Ectodermal cell (in vitro differentiated cells): ENCODE data around the gene ACTR1A.
A peak's percentile ranks its signal among the peaks of the same experiment; 100 is the strongest.

Experiments
- H3K27ac ChIP-seq: 2 replicates; pipeline ENCODE4 v1.7.0; 2013; ENCODE audit warnings: mild to moderate bottlenecking, low read depth, low read length; ENCODE audit not compliant: insufficient read depth, poor library complexity, severe bottlenecking
- H3K27me3 ChIP-seq: 2 replicates; pipeline ENCODE4 v1.7.0; 2013; ENCODE audit warnings: mild to moderate bottlenecking, low read length; ENCODE audit not compliant: insufficient read depth, control insufficient read depth, poor library complexity, severe bottlenecking
- H3K36me3 ChIP-seq: one replicate; pipeline ENCODE4 v1.7.0; 2013; ENCODE audit warnings: low read length; ENCODE audit not compliant: control insufficient read depth, insufficient read depth
- H3K4me1 ChIP-seq: one replicate; pipeline ENCODE4 v1.7.0; 2013; ENCODE audit warnings: low read length; ENCODE audit not compliant: control insufficient read depth, insufficient read depth
- H3K4me3 ChIP-seq: 2 replicates; pipeline ENCODE4 v1.7.0; 2013; ENCODE audit warnings: low read depth, low read length, control low read depth; ENCODE audit not compliant: insufficient read depth
- H3K9me3 ChIP-seq: 2 replicates; pipeline ENCODE4 v1.7.0; 2013; ENCODE audit warnings: mild to moderate bottlenecking, low read length, moderate library complexity; ENCODE audit not compliant: control insufficient read depth
- WGBS, 2 experiments: methylation state at CpG; one replicate each; pipeline ENCODE4 v1.1.7; 2013; ENCODE audit warnings: missing lambda C conversion rate in 2 of 2; 5-methylcytosine and 5-hydroxymethylcytosine counted together

ACTR1A gene

DNA sequence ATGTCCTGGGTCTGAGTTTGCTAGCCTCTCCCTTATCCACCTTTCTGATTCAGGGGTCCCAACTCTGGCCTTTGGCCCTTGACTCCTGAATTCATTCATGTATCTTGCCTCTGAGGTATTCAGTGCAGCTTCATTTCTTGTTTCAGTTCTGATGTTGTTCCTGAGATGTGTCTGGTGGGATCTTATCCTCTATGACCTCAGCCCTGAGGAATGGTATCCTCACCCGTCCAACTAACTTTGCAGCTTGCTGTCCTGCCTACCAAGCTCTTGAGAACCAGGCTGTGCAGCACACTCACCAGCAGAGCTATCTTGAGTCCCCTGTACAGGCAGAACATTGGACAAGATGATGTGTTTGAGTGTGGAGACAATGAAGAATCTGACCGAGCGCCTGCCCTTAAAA is 15.0 kb upstream of the ACTR1A start:
- Histone ChIP-seq H3K9me3 (no peaks in the 10 kb centered on the region), H3K4me3 (no peak overlapping the region), H3K4me1 (no peaks in the 10 kb centered on the region), H3K27ac (no peak overlapping the region), H3K36me3 (peaks cover 21% of the 10 kb centered on the region), H3K27me3 (no peaks in the 10 kb centered on the region)
- WGBS, 2 experiments = 94 to 98% methylated on average over 3 of the region's 3 CpGs

DNA sequence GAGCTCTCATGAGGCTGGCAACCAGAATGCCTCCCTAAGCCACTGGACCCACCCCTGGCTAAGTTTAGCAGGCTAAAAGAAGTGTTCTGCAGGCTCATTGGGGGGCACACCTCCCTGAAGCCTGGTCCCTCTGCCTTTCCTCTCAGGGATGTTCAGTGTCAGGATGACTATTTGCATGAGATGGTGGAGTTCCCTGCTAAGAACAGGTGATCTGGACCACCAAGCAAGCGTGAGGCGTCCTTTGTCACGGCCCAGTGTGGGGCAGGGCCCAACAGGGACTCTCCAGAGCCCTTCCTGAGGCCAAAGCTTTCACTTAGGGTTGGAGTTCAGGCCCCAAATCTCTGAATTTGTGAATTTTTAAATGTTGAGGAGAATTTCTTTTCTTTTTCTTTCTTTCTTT is 13.2 kb upstream of the ACTR1A start:
- no peaks in the 10 kb centered on the region for H3K27me3 ChIP-seq
- H3K4me3 ChIP-seq = no peak overlapping the region
- H3K9me3 ChIP-seq = no peaks in the 10 kb centered on the region
- no peaks in the 10 kb centered on the region for H3K4me1 ChIP-seq
- WGBS, 2 experiments = 86 to 89% methylated on average over 3 of the region's 3 CpGs
- H3K36me3 ChIP-seq = peaks cover 28% of the 10 kb centered on the region
- no peak overlapping the region for H3K27ac ChIP-seq

DNA sequence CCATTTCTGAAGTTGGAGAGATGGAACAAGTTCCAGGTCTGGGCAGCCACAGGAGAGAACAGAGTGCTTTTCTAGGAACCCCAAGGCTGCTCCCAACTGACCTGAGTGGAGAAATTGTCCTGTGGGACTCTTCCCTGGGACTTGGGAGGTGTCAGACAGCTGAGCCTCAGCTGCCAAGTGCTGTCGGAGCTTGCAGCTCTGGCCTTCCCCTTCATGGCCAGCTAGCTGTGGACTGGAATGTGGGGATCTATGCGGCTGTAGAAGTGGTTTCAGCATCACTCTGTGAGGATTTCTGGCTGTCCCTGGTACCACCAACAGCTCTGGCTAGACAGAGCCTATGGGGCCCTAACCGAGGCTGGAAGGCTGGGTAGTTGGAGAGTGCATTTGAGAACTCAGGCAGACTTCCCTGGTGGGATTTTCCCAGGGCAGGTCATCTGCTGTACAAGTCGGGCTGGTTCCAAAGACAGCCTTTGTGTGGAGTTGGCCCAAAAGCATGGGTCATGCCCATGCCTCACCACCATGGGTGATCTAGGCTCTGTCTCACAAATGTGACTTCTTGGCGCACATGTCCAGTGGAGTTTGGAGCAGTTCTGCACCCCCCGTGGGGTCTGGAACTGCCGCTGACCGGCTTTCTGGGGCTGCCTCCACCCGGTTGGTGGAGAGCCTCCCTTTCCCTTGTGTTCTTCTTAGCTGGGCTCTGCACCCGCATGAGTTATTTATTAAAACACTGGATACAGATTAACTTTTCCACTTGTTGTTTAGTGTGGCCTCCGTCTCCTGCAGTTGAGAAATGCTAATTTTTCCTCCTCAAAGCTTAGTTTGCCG is 12.2 kb upstream of the ACTR1A start:
- Histone ChIP-seq H3K27me3 (no peaks in the 10 kb centered on the region), H3K4me3 (no peak overlapping the region), H3K9me3 (no peaks in the 10 kb centered on the region), H3K36me3 (peaks cover 28% of the 10 kb centered on the region), H3K27ac (no peak overlapping the region), H3K4me1 (no peaks in the 10 kb centered on the region)
- 95 to 96% methylated on average over 12 of the region's 12 CpGs for WGBS, 2 experiments

DNA sequence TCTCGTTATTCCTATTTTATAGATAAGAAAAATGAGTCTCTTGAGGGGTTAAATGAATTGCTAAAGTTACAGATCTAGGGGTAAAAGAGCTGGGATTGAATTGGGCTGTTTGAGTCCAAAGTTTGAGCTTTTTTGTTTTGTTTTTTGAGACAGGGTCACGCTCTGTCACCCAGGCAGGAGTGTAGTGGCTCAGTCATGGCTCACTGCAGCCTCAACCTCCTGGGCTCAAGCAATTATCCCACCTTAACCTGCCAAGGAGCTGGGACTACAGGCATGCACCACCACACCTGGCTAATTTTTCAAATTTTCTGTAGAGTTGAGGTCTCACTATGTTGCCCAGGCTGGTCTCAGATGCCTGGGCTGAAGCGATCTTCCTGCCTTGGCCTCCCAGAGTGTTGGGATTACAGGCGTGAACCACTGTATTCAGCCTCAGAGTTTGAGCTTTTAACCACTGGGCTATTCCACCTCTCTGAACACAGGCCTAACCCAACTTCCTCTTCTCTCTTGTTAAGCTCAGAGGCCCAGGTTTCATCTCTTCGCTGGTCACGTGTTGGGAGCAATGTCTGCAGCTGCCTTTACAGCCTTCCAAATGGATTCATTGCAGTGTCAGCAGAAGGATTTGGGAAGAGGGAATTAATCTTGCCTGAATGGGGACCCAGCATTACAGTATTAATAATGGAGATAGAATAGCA is 9.2 kb upstream of the ACTR1A start:
- 93 to 97% methylated on average over 6 of the region's 6 CpGs for WGBS, 2 experiments
- H3K36me3 ChIP-seq = peaks cover 24% of the 10 kb centered on the region

DNA sequence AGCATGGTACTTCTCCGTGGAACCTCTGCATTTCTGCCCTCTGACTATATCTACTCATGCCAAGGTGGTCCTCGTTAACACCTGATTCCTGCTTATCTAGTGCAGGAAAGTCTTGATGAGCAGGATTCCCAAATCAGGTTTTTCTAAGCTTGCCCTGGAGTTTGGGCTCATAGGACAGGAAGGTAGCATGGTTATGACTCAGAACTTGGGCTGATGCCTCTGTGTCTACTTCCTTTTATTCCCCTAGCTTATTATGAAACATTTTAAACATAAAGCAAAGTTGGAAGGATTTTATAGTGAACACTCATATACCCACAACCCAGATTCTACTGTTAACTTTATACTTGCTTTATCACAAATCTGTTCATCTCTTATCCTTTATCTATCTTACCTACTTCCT is 6.9 kb upstream of the ACTR1A start:
- Histone ChIP-seq H3K4me1 (peaks cover 9% of the 10 kb centered on the region), H3K36me3 (peaks cover 19% of the 10 kb centered on the region), H3K27ac (no peak overlapping the region), H3K27me3 (no peaks in the 10 kb centered on the region), H3K4me3 (no peak overlapping the region), H3K9me3 (no peaks in the 10 kb centered on the region)
- 43 to 47% methylated on average over 2 of the region's 2 CpGs for WGBS, 2 experiments

More for the DNA sequence above, 9.2 kb upstream of the ACTR1A start:
- Histone ChIP-seq H3K9me3 (no peaks in the 10 kb centered on the region), H3K27ac (no peak overlapping the region), H3K4me1 (no peaks in the 10 kb centered on the region), H3K27me3 (no peaks in the 10 kb centered on the region), H3K4me3 (no peak overlapping the region)

DNA sequence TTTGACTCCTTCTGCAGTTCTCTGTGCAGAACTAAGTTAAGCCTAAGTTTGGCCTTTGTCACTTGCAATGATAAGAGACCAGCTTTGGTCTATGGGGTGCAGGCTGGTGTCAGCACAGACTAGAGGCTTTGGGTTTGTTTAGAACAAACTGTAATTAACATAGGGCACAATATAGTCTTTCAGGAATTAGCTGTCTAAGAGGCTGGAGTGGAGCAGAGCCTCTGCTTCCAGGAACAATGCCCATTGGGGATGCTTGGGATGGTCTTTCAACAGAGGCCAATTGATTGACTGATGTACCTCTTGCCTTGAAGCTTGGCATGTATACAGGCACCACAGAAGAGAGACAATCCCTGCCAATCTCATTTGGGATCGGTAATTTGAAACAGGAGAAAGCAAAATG is 6.0 kb upstream of the ACTR1A start:
- peaks cover 9% of the 10 kb centered on the region for H3K4me1 ChIP-seq
- H3K4me3 ChIP-seq = no peak overlapping the region
- no peak overlapping the region for H3K27ac ChIP-seq
- no peaks in the 10 kb centered on the region for H3K9me3 ChIP-seq
- peaks cover 17% of the 10 kb centered on the region for H3K36me3 ChIP-seq
- H3K27me3 ChIP-seq = no peaks in the 10 kb centered on the region
- 82 to 85% methylated on average over 1 of the region's 1 CpG for WGBS, 2 experiments

DNA sequence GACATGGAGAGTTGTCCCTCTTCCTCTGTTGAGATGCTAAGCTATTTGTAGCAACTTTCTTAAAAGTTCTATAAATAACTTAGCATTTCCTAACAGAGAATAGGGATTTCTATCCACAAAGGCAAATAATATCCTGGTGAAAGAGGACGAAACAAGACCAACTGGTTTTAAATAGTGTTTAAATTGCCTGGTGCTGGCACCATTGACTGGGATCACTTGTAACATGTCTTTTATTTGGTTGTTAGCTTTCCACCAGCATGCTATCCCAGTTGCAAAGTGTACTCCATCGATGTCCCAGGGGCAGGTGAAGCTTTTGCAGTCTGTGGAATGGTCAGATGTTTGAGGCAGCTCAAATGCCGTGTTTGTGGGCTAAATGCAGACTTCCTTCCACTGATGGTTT is 5.0 kb upstream of the ACTR1A start:
- H3K27ac ChIP-seq = no peak overlapping the region
- 97 to 98% methylated on average over 3 of the region's 3 CpGs for WGBS, 2 experiments
- no peaks in the 10 kb centered on the region for H3K9me3 ChIP-seq
- H3K27me3 ChIP-seq = no peaks in the 10 kb centered on the region
- H3K36me3 ChIP-seq = peaks cover 12% of the 10 kb centered on the region
- H3K4me3 ChIP-seq = no peak overlapping the region
- H3K4me1 ChIP-seq = peaks cover 9% of the 10 kb centered on the region

DNA sequence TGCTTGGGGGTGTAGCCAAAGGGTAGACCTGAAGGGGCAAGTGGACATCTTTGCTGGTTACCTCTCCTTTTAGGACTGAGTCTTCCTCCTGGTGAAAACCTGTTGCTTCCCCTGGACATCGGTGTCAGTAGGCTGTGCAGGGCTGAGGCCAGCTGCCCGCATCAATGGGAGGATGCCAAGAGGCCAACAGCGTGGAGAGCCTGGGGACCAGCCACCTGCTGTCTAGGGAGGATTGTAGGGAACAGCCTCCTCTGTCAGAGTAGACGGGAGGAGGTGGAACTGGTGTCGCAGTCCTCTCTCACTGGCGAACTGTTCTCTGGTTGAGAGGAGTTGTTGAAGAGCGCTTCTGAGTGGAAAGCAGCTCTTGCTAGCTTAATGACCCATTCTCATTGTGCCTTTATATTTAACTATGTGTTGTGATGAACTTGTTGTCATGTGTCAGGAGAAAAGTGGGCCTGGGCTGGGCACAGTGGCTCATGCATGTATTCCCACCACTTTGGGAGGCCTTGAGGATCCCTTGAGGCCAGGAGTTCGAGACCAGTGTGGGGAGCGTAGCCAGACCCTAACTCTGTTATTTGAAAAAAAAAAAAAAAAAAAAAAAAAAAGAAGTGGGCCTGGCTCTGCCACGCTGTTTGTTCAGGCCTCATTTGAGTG is 3.1 kb upstream of the ACTR1A start:
- peaks cover 5% of the 10 kb centered on the region for H3K36me3 ChIP-seq

DNA sequence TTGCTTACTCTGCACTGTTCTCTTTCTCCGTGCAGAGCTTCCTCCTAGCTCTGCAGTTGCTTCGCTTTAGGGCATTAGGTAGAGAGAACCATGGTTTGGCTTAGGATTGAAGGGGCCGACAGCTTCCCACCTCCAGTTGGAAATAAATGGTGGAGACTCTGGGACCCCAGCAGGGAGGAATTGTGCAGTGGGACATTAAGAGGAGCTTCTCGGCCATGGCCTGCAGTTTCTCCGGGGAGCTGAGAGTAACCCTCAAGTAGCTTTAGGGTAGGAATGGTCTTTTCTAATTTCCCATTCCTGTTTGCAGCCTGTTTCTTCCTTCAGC is 2.4 kb upstream of the ACTR1A start:
- 7 to 12% methylated on average over 5 of the region's 5 CpGs for WGBS, 2 experiments
- Histone ChIP-seq H3K4me3 (peak overlapping the region; percentile 88), H3K36me3 (peaks cover 5% of the 10 kb centered on the region), H3K4me1 (peaks cover 13% of the 10 kb centered on the region), H3K9me3 (no peaks in the 10 kb centered on the region), H3K27ac (no peak overlapping the region), H3K27me3 (no peaks in the 10 kb centered on the region)

More for the DNA sequence above, 3.1 kb upstream of the ACTR1A start:
- WGBS, 2 experiments = 78 to 82% methylated on average over 9 to 10 of the region's 10 CpGs
- Histone ChIP-seq H3K27ac (no peak overlapping the region), H3K9me3 (no peaks in the 10 kb centered on the region), H3K4me3 (peak overlapping the region; percentile 88), H3K27me3 (no peaks in the 10 kb centered on the region), H3K4me1 (peaks cover 13% of the 10 kb centered on the region)
